ENCODE results near the gene LPO. TPM values are rescaled to one million over a fixed set of nuclear protein-coding genes. Genes with fewer than 3 reads are reported as not detected.

The LPO gene
- total and polyA plus RNA-seq, 9 of the 15 experiments (the other 6 are each of a cell fraction or from before 2014, with no cell fraction given): 0.07 to 0.11 TPM; not detected in 7

GRCh38 chr17:58229384-58229783, 9.0 kb upstream of the LPO start:
- POLR2A ChIA-PET: interaction anchor here (0.7 to 1.4 kb wide), 3 partner anchors 9 to 134 kb away, joined by 3 to 4 read pairs (median 4); partner anchors contain the start of genes LPO and MKS1
- no TSS peak for BruUV-seq (replicated peaks)
- Histone ChIP-seq H3K9me1 (ENCODE audit: control insufficient read depth, insufficient read depth, low read length) (no peaks in the 10 kb centered on the region), H3K9me3 (replicated peaks; ENCODE audit: control insufficient read depth, insufficient read depth, low read depth, low read length) (no peaks in the 10 kb centered on the region), H3K4me2 (ENCODE audit: insufficient read depth, low read length) (no peak overlapping the region), H3K27ac (ENCODE audit: extremely low read depth, low read depth, low read length) (no peak overlapping the region), H3K4me1 (replicated peaks in 1 of 2; ENCODE audit: control insufficient read depth in 2 of 2, insufficient read depth in 2 of 2, low read length in 2 of 2) (peaks cover 0 to 15% of the 10 kb centered on the region in 2 experiments; a peak in 4 of 5 replicates), H3K27me3 (ENCODE audit: control insufficient read depth in 2 of 2, insufficient read depth in 2 of 2, low read length in 2 of 2) (peaks cover 0 to 5% of the 10 kb centered on the region in 2 experiments; a peak in 1 of 5 replicates), H3K4me3 (no peak overlapping the region), H2AFZ (ENCODE audit: low read depth, low read length) (no peak overlapping the region), H3K36me3 (ENCODE audit: control insufficient read depth, insufficient read depth, low read length) (no peaks in the 10 kb centered on the region), H4K20me1 (replicated peaks; ENCODE audit: control insufficient read depth, insufficient read depth, low read length) (no peaks in the 10 kb centered on the region), H3K79me2 (ENCODE audit: control insufficient read depth, insufficient read depth, low read length) (no peaks in the 10 kb centered on the region), H3K9ac (ENCODE audit: insufficient read depth in 1 of 2, low read depth in 2 of 2, low read length in 2 of 2) (no peak overlapping the region)
- 38% methylated on average over 1 of the region's 1 CpG for WGBS (ENCODE audit: insufficient coverage, low coverage, missing lambda C conversion rate)
- CTCF ChIA-PET (ENCODE audit: low intra/inter-chr PET ratio): no interaction called here
- intact Hi-C loops (cut with micrococcal nuclease): no loop called here
- TF ChIP-seq MEIS2 (IDR thresholded peaks at IDR 0.05; ENCODE audit: partially characterized antibody) (no peak), ZC3H8 (IDR thresholded peaks at IDR 0.05) (no peak), ZC3H4 (CRISPR knock-in tag; IDR thresholded peaks at IDR 0.05; ENCODE audit: borderline replicate concordance) (no peak), ZNF24 (IDR thresholded peaks at IDR 0.05) (no peak), ZNF282 (CRISPR knock-in tag; IDR thresholded peaks at IDR 0.05) (no peak), HDGF (IDR thresholded peaks at IDR 0.05) (no peak), KLF1 (tag; IDR thresholded peaks at IDR 0.05) (no peak), SNIP1 (IDR thresholded peaks at IDR 0.05; ENCODE audit: low read depth) (no peak), ZNF431 (CRISPR knock-in tag; IDR thresholded peaks at IDR 0.05) (no peak), ZEB2 (IDR thresholded peaks at IDR 0.05) (no peak), ZNF668 (CRISPR knock-in tag; IDR thresholded peaks at IDR 0.05) (no peak), CHCHD3 (CRISPR knock-in tag; IDR thresholded peaks at IDR 0.05) (no peak), MYNN (IDR thresholded peaks at IDR 0.05) (no peak), MYNN (CRISPR knock-in tag; IDR thresholded peaks at IDR 0.05) (no peak), POLR3A (IDR thresholded peaks at IDR 0.05; ENCODE audit: borderline replicate concordance, extremely low read depth, insufficient read depth, insufficient read length) (no peak), PHB2 (IDR thresholded peaks at IDR 0.05; ENCODE audit: low read depth) (no peak)
- no peak for DNase-seq (ENCODE audit: extremely low read depth in 1 of 4, low spot score in 3 of 4)
- no peak for FAIRE-seq
- in situ Hi-C loops (cut with MboI): no loop called here
- ATAC-seq: no peak

All from K562 (cell line).